AG04449 (cell line): ENCODE results near the gene IDE.

ENCODE experiments used
- CTCF ChIA-PET: fragments of 350-600 bp; formaldehyde crosslinking; extraction: SDS; loops from one replicate; lab custom pipeline; 2021; ENCODE audit warnings: antibody characterized with exemption; lab: Yijun Ruan, JAX
- POLR2A ChIA-PET: fragments of 400-600, 350-600 bp; formaldehyde crosslinking; extraction: SDS; loops from one replicate; lab custom pipeline; 2020; ENCODE audit warnings: antibody characterized with exemption, inconsistent platforms; lab: Yijun Ruan, JAX
- DNase-seq: peaks from one replicate; pipeline ENCODE4 v3.0.0-alpha.2; 2010; ENCODE audit warnings: low read depth, low spot score
- H3K4me3 ChIP-seq: 2 replicates; pipeline ENCODE4 v1.5.1; 2011; ENCODE audit warnings: low read depth, mild to moderate bottlenecking, control low read depth, low read length
- TF ChIP-seq, protein P1 (sequence below): IDR thresholded peaks from one replicate; pipeline ENCODE4 v1.5.1; 2011; ENCODE audit warnings: mild to moderate bottlenecking, moderate library complexity, low read length, control low read depth, inconsistent platforms; ENCODE audit not compliant: insufficient read depth; ENCODE audit errors: missing control alignments

IDE gene

DNA sequence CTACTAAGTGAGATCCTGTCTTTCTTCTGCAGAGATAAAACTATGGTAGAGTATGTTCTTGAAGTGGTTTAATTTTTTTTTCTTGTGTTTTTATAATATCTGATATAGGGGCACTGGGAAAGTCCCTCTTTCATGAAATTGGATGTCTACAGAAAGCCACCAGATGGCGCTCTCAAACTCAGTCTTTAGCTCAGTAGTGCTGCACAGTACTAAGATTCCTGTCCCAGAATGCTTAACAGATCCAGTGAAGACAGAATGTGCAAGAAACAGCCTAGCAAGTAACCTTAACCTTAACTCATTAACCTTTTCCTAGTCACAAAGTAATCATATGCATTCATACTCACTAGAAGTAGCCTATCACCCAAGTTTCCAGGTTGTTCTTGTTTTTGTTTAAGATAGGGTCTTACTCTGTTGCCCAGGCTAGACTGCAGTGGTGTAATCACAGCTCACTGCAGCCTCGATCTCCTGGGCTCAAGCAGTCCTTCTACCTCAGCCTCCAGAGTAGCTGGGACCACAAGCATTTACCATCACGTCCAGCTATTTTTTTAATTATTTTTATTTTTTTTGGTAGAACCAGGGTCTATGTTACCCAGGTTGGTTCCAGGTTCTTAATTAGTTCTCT, 56.7 kb downstream of the IDE start:
- no peak for DNase-seq
- CTCF ChIA-PET = interaction anchor here (0.7 to 5.8 kb wide), 42 partner anchors 8 to 621 kb away, joined by 3 to 150 read pairs (median 4); partner anchors contain the start of gene IDE
- TF ChIP-seq, protein P1, sequence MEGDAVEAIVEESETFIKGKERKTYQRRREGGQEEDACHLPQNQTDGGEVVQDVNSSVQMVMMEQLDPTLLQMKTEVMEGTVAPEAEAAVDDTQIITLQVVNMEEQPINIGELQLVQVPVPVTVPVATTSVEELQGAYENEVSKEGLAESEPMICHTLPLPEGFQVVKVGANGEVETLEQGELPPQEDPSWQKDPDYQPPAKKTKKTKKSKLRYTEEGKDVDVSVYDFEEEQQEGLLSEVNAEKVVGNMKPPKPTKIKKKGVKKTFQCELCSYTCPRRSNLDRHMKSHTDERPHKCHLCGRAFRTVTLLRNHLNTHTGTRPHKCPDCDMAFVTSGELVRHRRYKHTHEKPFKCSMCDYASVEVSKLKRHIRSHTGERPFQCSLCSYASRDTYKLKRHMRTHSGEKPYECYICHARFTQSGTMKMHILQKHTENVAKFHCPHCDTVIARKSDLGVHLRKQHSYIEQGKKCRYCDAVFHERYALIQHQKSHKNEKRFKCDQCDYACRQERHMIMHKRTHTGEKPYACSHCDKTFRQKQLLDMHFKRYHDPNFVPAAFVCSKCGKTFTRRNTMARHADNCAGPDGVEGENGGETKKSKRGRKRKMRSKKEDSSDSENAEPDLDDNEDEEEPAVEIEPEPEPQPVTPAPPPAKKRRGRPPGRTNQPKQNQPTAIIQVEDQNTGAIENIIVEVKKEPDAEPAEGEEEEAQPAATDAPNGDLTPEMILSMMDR = peak; percentile 61
- no peak overlapping the region for H3K4me3 ChIP-seq
- POLR2A ChIA-PET = interaction anchor here (1.2 kb wide), 1 partner anchor 57 kb away, joined by 5 read pairs; the partner anchor contains the start of gene IDE

GRCh38 chr10:92508866-92509265, 65.0 kb downstream of the IDE start:
- TF ChIP-seq, protein P1 = no peak
- DNase-seq = no peak
- no peak overlapping the region for H3K4me3 ChIP-seq
- CTCF ChIA-PET = interaction anchor here (1.6 kb wide), 1 partner anchor 8 kb away, joined by 9 read pairs; no protein-coding TSS in a partner anchor
- POLR2A ChIA-PET = no interaction called here

DNA sequence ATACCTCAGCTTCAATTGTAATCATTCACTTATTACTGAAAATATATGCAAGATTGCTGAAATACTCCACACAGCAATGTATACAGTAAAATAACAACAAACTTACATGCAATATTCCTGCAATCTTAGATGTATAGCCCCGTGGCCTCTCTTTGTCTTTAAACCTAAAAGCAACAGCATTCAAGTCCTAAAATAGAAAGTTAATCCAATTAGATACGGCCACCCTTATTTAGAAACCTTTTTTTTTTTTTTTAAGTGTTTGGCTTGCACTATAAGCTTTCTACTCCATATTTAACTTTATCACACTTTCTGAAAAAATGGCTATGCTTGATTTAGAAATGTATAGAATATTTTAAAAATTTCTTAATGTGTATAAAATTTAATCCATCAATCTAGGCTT, 67.6 kb downstream of the IDE start:
- TF ChIP-seq, protein P1 = no peak
- ChIA-PET CTCF (interaction anchor here (1.0 to 1.4 kb wide), 3 partner anchors 11 to 68 kb away, joined by 3 to 7 read pairs (median 6); no protein-coding TSS in a partner anchor), POLR2A (no interaction called here)
- no peak for DNase-seq
- H3K4me3 ChIP-seq = no peak overlapping the region

- TF ChIP-seq, protein P1 = no peak
- no peak for DNase-seq
- ChIA-PET POLR2A (no interaction called here), CTCF (interaction anchor here (0.8 to 2.7 kb wide), 2 partner anchors 12 to 67 kb away, joined by 3 to 14 read pairs; no protein-coding TSS in a partner anchor)
- no peak overlapping the region for H3K4me3 ChIP-seq
Observed at GRCh38 chr10:92505044-92505443, 68.8 kb downstream of the IDE start.

DNA sequence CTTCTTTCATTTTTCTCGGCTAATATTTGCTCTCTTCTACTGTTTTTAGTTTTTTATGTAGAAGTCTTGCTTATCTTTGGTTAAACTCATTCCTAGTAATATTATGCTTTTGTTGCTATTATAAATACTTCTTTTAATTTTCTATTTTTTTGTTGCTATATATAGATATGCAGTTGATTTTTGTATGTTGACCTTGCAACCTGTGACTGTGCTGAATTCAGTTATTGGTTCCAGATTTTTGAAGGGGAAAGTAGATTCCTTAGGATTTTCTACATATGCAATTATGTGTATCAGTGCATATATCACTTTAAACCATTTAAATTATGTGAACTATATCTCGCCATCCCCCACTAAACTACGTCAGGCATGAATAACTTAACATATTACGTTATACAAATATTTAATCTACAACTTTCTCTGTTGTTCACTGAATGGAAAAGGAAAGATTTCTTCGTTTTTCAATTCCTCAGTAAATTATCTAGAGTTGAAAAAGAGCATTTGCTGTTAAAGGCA, 71.5 kb downstream of the IDE start:
- POLR2A ChIA-PET = no interaction called here
- no peak for DNase-seq
- H3K4me3 ChIP-seq = no peak overlapping the region
- TF ChIP-seq, protein P1 = no peak
- CTCF ChIA-PET = interaction anchor here (0.6 to 2.7 kb wide), 3 partner anchors 9 to 1485 kb away, joined by 3 to 14 read pairs (median 3); no protein-coding TSS in a partner anchor

DNA sequence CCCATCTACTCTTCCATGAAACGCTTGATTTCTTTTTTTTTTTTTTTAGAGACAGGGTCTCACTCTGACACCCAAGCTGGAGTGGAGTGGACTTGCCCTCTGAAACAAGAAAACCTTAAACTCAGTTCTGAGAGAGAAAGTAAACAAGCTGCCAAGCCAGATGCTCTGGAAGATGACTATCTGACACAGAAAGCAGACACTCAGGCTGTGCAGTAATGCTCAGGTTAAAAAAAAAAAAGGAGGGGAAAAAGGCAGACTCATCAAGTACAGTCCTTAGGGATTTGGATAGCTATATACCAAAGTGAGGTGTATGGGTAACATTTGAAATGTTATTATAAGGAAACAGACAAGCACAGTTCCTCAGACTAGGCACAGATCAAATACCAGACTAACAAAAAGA, 80.5 kb downstream of the IDE start:
- TF ChIP-seq, protein P1 = no peak
- DNase-seq = no peak
- POLR2A ChIA-PET = no interaction called here
- CTCF ChIA-PET = interaction anchor here (0.9 to 1.6 kb wide), 4 partner anchors 8 to 79 kb away, joined by 3 to 7 read pairs (median 3); no protein-coding TSS in a partner anchor
- H3K4me3 ChIP-seq = no peak overlapping the region
